Parathyroid adenoma (tissue), 2 donors: ENCODE data around the gene TXNRD3.

ENCODE experiments used
- H2AFZ ChIP-seq: fragments of 300-600 bp; sonication (generic); one replicate; pipeline ENCODE4 v1.7.0; 2017; ENCODE audit warnings: antibody characterized with exemption, mild to moderate bottlenecking
- H3K27ac ChIP-seq: fragments of 300-600 bp; sonication (generic); one replicate; pipeline ENCODE4 v1.7.0; 2017
- H3K27me3 ChIP-seq: fragments of 300-600 bp; sonication (generic); one replicate; pipeline ENCODE4 v1.7.0; 2017; ENCODE audit warnings: low read length; ENCODE audit not compliant: control insufficient read depth, insufficient read depth
- H3K36me3 ChIP-seq: fragments of 300-600 bp; sonication (generic); one replicate; pipeline ENCODE4 v1.7.0; 2017; ENCODE audit warnings: low read length; ENCODE audit not compliant: control insufficient read depth, insufficient read depth
- H3K4me1 ChIP-seq: fragments of 300-600 bp; sonication (generic); one replicate; pipeline ENCODE4 v1.7.0; 2017; ENCODE audit warnings: control low read depth
- H3K4me2 ChIP-seq: fragments of 300-600 bp; sonication (generic); one replicate; pipeline ENCODE4 v1.7.0; 2017; ENCODE audit warnings: low read length
- H3K4me3 ChIP-seq: fragments of 300-600 bp; sonication (generic); one replicate; pipeline ENCODE4 v1.7.0; 2017; ENCODE audit warnings: low read depth, low read length
- H3K79me2 ChIP-seq: fragments of 300-600 bp; sonication (generic); one replicate; pipeline ENCODE4 v1.7.0; 2017; ENCODE audit warnings: control low read depth
- H3K9ac ChIP-seq: fragments of 300-600 bp; sonication (generic); one replicate; pipeline ENCODE4 v1.7.0; 2017; ENCODE audit warnings: mild to moderate bottlenecking
- H3K9me3 ChIP-seq: fragments of 300-600 bp; sonication (generic); one replicate; pipeline ENCODE4 v1.7.0; 2017; ENCODE audit warnings: low read length; ENCODE audit not compliant: control insufficient read depth
- CTCF ChIP-seq: fragments of 300-600 bp; sonication (generic); IDR thresholded peaks from one replicate; pipeline ENCODE4 v1.7.0; 2017; ENCODE audit warnings: antibody characterized with exemption, mild to moderate bottlenecking
- donor health status: primary hyperparathyroidism.

Gene TXNRD3

GRCh38 chr3:126661532-126662364, 6.8 kb upstream of the TXNRD3 start:
- no peak overlapping the region for H2AFZ ChIP-seq
- TF ChIP-seq CTCF = no peak
- H3K27me3 ChIP-seq = no peaks in the 10 kb centered on the region

GRCh38 chr3:126659915-126660886, 5.3 kb upstream of the TXNRD3 start:
- Histone ChIP-seq H3K9ac (no peak overlapping the region), H3K27me3 (no peaks in the 10 kb centered on the region), H3K79me2 (no peaks in the 10 kb centered on the region), H3K4me1 (no peaks in the 10 kb centered on the region), H3K4me2 (no peak overlapping the region), H2AFZ (no peak overlapping the region), H3K9me3 (no peaks in the 10 kb centered on the region), H3K36me3 (no peaks in the 10 kb centered on the region), H3K27ac (no peak overlapping the region), H3K4me3 (no peak overlapping the region)
- no peak for TF ChIP-seq CTCF

More at GRCh38 chr3:126661532-126662364, 6.8 kb upstream of the TXNRD3 start:
- no peak overlapping the region for H3K4me3 ChIP-seq
- H3K9ac ChIP-seq = no peak overlapping the region
- H3K4me1 ChIP-seq = no peaks in the 10 kb centered on the region
- H3K9me3 ChIP-seq = no peaks in the 10 kb centered on the region
- no peak overlapping the region for H3K27ac ChIP-seq
- H3K36me3 ChIP-seq = no peaks in the 10 kb centered on the region
- no peaks in the 10 kb centered on the region for H3K79me2 ChIP-seq
- no peak overlapping the region for H3K4me2 ChIP-seq

GRCh38 chr3:126658584-126658983, 3.7 kb upstream of the TXNRD3 start:
- H3K36me3 ChIP-seq = no peaks in the 10 kb centered on the region
- H3K4me2 ChIP-seq = no peak overlapping the region
- no peak overlapping the region for H2AFZ ChIP-seq
- H3K9me3 ChIP-seq = no peaks in the 10 kb centered on the region
- H3K9ac ChIP-seq = no peak overlapping the region
- no peak overlapping the region for H3K27ac ChIP-seq
- H3K4me1 ChIP-seq = no peaks in the 10 kb centered on the region
- H3K79me2 ChIP-seq = no peaks in the 10 kb centered on the region
- no peaks in the 10 kb centered on the region for H3K27me3 ChIP-seq
- H3K4me3 ChIP-seq = no peak overlapping the region
- no peak for TF ChIP-seq CTCF

GRCh38 chr3:126657901-126658300, 3.0 kb upstream of the TXNRD3 start:
- Histone ChIP-seq H3K9ac (no peak overlapping the region), H3K4me1 (no peaks in the 10 kb centered on the region), H3K9me3 (no peaks in the 10 kb centered on the region), H3K27ac (no peak overlapping the region), H3K36me3 (no peaks in the 10 kb centered on the region), H2AFZ (no peak overlapping the region), H3K79me2 (no peaks in the 10 kb centered on the region), H3K4me3 (no peak overlapping the region), H3K27me3 (no peaks in the 10 kb centered on the region), H3K4me2 (no peak overlapping the region)
- TF ChIP-seq CTCF = no peak
